K562 (cell line): ENCODE results near the gene TCP11. TPM values are rescaled to one million over a fixed set of nuclear protein-coding genes. Genes with fewer than 3 reads are reported as not detected.

Experiments
- ATAC-seq: fragments of 200-7000 bp; cut with Tn5 transposase; 3 replicates; pipeline ENCODE4 v1.9.1; 2020; ENCODE audit warnings: moderate library complexity
- BruUV-seq: library from RNA; stranded (reverse); fragments of 400-500 nt; replicated peaks from 2 replicates; lab custom pipeline; 2021; lab: Mats Ljungman, UMichigan
- CTCF ChIA-PET: fragments of 300-600 bp; formaldehyde crosslinking; extraction: SDS; loops from one replicate; lab custom pipeline; 2021; ENCODE audit warnings: low intra/inter-chr PET ratio; lab: Yijun Ruan, JAX
- POLR2A ChIA-PET: fragments of 300-600, 350-650 bp; sonication (Branson Sonifier 250); formaldehyde crosslinking; extraction: SDS; loops from one replicate; lab custom pipeline; 2021; ENCODE audit warnings: antibody characterized with exemption, inconsistent platforms; lab: Yijun Ruan, JAX
- DNase-seq, 4 experiments: peaks; one replicate each; pipeline versions ENCODE4 v3.0.0 to v3.0.0-alpha.2; 2011 to 2018; ENCODE audit warnings: low spot score in 3 of 4, mixed read lengths in 3 of 4; ENCODE audit errors: extremely low read depth in 1 of 4
- FAIRE-seq: peaks from 2 replicates; lab custom pipeline; 2011; peaks lifted over from hg19 to GRCh38; lab: Jason Lieb, UNC
- H2AFZ ChIP-seq: 2 replicates; pipeline ENCODE4 v1.6.0; 2011; ENCODE audit warnings: low read depth, low read length, control low read depth, inconsistent platforms
- H3K27ac ChIP-seq: fragments of 200-600 bp; 3 replicates; pipeline ENCODE4 v1.8.0; 2011; ENCODE audit warnings: low read depth, mild to moderate bottlenecking, control low read depth, inconsistent platforms, low read length, moderate library complexity, mixed read lengths; ENCODE audit errors: extremely low read depth
- H3K27me3 ChIP-seq, 2 experiments: fragments of 300-600 bp in 1 of 2; 2 replicates in 1 of 2; 3 replicates in 1 of 2; pipeline versions ENCODE4 v1.6.0 to v1.8.0; 2011; ENCODE audit warnings: inconsistent platforms in 2 of 2, low read length in 2 of 2, mild to moderate bottlenecking in 1 of 2, mixed read lengths in 1 of 2, moderate library complexity in 1 of 2; ENCODE audit not compliant: control insufficient read depth in 2 of 2, insufficient read depth in 2 of 2
- H3K36me3 ChIP-seq: fragments of 300-600 bp; 3 replicates; pipeline ENCODE4 v1.8.0; 2011; ENCODE audit warnings: mild to moderate bottlenecking, low read length, inconsistent platforms; ENCODE audit not compliant: control insufficient read depth, insufficient read depth
- H3K4me1 ChIP-seq, 2 experiments: fragments of 200-600 bp in 1 of 2; replicated peaks in 1 of 2; 2 replicates in 1 of 2; 3 replicates in 1 of 2; pipeline versions ENCODE4 v1.5.1 to v1.8.0; 2011; ENCODE audit warnings: inconsistent platforms in 2 of 2, low read length in 2 of 2, mild to moderate bottlenecking in 1 of 2, mixed read lengths in 1 of 2, moderate library complexity in 1 of 2; ENCODE audit not compliant: control insufficient read depth in 2 of 2, insufficient read depth in 2 of 2
- H3K4me2 ChIP-seq: 2 replicates; pipeline ENCODE4 v1.6.1; 2011; ENCODE audit warnings: low read length, control low read depth, inconsistent platforms, mixed read lengths; ENCODE audit not compliant: insufficient read depth
- H3K4me3 ChIP-seq: fragments of 200-600 bp; sonication (generic), shearing (Covaris generic); 2 replicates; pipeline ENCODE4 v1.5.1; 2016; ENCODE audit warnings: control low read depth, inconsistent platforms
- H3K79me2 ChIP-seq: fragments of 200-600 bp; 3 replicates; pipeline ENCODE4 v1.8.0; 2011; ENCODE audit warnings: low read length, inconsistent platforms; ENCODE audit not compliant: control insufficient read depth, insufficient read depth
- H3K9ac ChIP-seq, 2 experiments: 2 replicates each; pipeline versions ENCODE4 v1.6.0 to v1.6.1; 2011; ENCODE audit warnings: low read depth in 2 of 2, low read length in 2 of 2, control low read depth in 1 of 2, inconsistent platforms in 1 of 2, mild to moderate bottlenecking in 1 of 2, mixed read lengths in 1 of 2; ENCODE audit not compliant: insufficient read depth in 1 of 2
- H3K9me1 ChIP-seq: one replicate; pipeline ENCODE4 v1.6.0; 2011; ENCODE audit warnings: inconsistent platforms, mild to moderate bottlenecking, low read length, moderate library complexity; ENCODE audit not compliant: control insufficient read depth, insufficient read depth
- H3K9me3 ChIP-seq: replicated peaks from 2 replicates; pipeline ENCODE4 v1.5.1; 2011; ENCODE audit warnings: low read depth, low read length, inconsistent platforms; ENCODE audit not compliant: control insufficient read depth, insufficient read depth
- H4K20me1 ChIP-seq: replicated peaks from 2 replicates; pipeline ENCODE4 v1.6.1; 2011; ENCODE audit warnings: low read length, inconsistent platforms, mixed read lengths; ENCODE audit not compliant: control insufficient read depth, insufficient read depth
- ESRRA ChIP-seq: fragments of 450-650 bp; IDR thresholded peaks from 2 replicates; pipeline ENCODE4 v1.6.1; 2014; ENCODE audit warnings: low read depth, mild to moderate bottlenecking, moderate library complexity, borderline replicate concordance
- ETV6 ChIP-seq, 3 experiments: fragments of 150-350 bp in 1 of 3; sonication (generic) in 1 of 3; formaldehyde crosslinking in 1 of 3; IDR thresholded peaks; 2 replicates each; pipeline versions ENCODE4 v1.6.1 to v1.8.0; 2014 to 2022; ENCODE audit warnings: borderline replicate concordance in 2 of 3, low read depth in 2 of 3, antibody characterized with exemption in 1 of 3, low read length in 1 of 3, mild to moderate bottlenecking in 1 of 3, missing genetic modification reagents in 1 of 3
- EZH2 ChIP-seq: IDR thresholded peaks from 2 replicates; pipeline ENCODE4 v1.6.1; 2012; ENCODE audit warnings: low read depth, mild to moderate bottlenecking, inconsistent platforms, low read length, borderline replicate concordance
- NFE2 ChIP-seq: IDR thresholded peaks from 2 replicates; pipeline ENCODE4 v1.6.1; 2014; ENCODE audit warnings: antibody characterized with exemption, low read depth
- NFIX ChIP-seq: fragments of 250-450 bp; sonication (Bioruptor Pico); IDR thresholded peaks from 2 replicates; pipeline ENCODE4 v1.4.0; 2020; ENCODE audit warnings: low read depth, mild to moderate bottlenecking, moderate library complexity
- RCOR1 ChIP-seq, 2 experiments: IDR thresholded peaks; 2 replicates each; pipeline ENCODE4 v1.6.1; 2012; ENCODE audit warnings: low read depth in 2 of 2, low read length in 2 of 2, borderline replicate concordance in 1 of 2, improper control_type of control experiment in 1 of 2
- SMAD1 ChIP-seq: fragments of 150-350 bp; IDR thresholded peaks from 2 replicates; pipeline ENCODE4 v1.6.1; 2014; ENCODE audit warnings: low read length, low read depth; ENCODE audit not compliant: partially characterized antibody
- TCFL5 ChIP-seq: fragments of 250-450 bp; sonication (Bioruptor Pico); conservative IDR thresholded peaks from 2 replicates; pipeline ENCODE4 v1.6.1; 2021; ENCODE audit warnings: mild to moderate bottlenecking, moderate library complexity, matching md5 sums
- ZKSCAN1 ChIP-seq: fragments of 150-350 bp; IDR thresholded peaks from 2 replicates; pipeline ENCODE4 v1.6.1; 2016; ENCODE audit warnings: low read depth, low read length
- WGBS: fragments of 100-300 bp; shearing (Covaris generic); methylation state at CpG from one replicate; pipeline ENCODE4 v1.1.6; 2016; ENCODE audit warnings: low coverage, mixed read lengths; ENCODE audit not compliant: insufficient coverage; ENCODE audit errors: missing lambda C conversion rate; 5-methylcytosine and 5-hydroxymethylcytosine counted together
- in situ Hi-C: fragments of 300-500 bp; cut with MboI; formaldehyde crosslinking; loops from 4 replicates; pipeline ENCODE4 v1.15.0; 2018; ENCODE audit warnings: inconsistent platforms, mixed read lengths
- intact Hi-C: fragments of 100-400 bp; cut with micrococcal nuclease; formaldehyde crosslinking; loops from 2 replicates; pipeline ENCODE4 v1.14.2; 2022
- polyA plus RNA-seq, 8 experiments: library from polyadenylated mRNA; depleted of rRNA in 4 of 8; stranded (reverse) in 5 of 8; unstranded in 3 of 8; fragments of >200 nt; fragmentation: Nextera tagmentation in 2 of 8; fragmentation: Illumina TruSeq in 1 of 8; extraction: Ambion mirVana in 2 of 8; extraction: Trizol in 1 of 8; gene quantifications; 2 replicates each; pipeline versions ENCODE4 v1.2.1 to v1.2.3, GENCODE V29; 2011 to 2014; ENCODE audit warnings: inconsistent platforms in 1 of 8, missing spikeins in 1 of 8
- total RNA-seq, 7 experiments: library from RNA; depleted of rRNA in 6 of 7; stranded (reverse); fragments of >200 nt in 6 of 7; fragmentation: Illumina TruSeq in 2 of 7; extraction: Trizol in 2 of 7; gene quantifications; 2 replicates each; pipeline versions ENCODE4 v1.2.1 to v1.2.3, GENCODE V29; 2011 to 2021; ENCODE audit warnings: low replicate concordance in 1 of 7
- TF ChIP-seq, protein P1 (sequence below): sonication (generic); formaldehyde crosslinking; IDR thresholded peaks from 2 replicates; pipeline ENCODE4 v1.8.0; 2022; ENCODE audit warnings: mild to moderate bottlenecking, low read depth, missing genetic modification reagents
- TF ChIP-seq, protein P2 (sequence below): fragments of 250-450 bp; sonication (Bioruptor Pico); IDR thresholded peaks from 2 replicates; pipeline ENCODE4 v1.8.0; 2022; ENCODE audit warnings: inconsistent platforms, mild to moderate bottlenecking, moderate library complexity, borderline replicate concordance
- TF ChIP-seq, protein P3 (sequence below): fragments of 450-650 bp; formaldehyde crosslinking; IDR thresholded peaks from 2 replicates; pipeline ENCODE4 v1.4.0; 2022; ENCODE audit warnings: mild to moderate bottlenecking, moderate library complexity
- TF ChIP-seq, protein P4 (sequence below): sonication (generic); formaldehyde crosslinking; IDR thresholded peaks from 2 replicates; pipeline ENCODE4 v1.8.0; 2022; ENCODE audit warnings: missing genetic modification reagents, mild to moderate bottlenecking, borderline replicate concordance

Gene TCP11
- total and polyA plus RNA-seq, 9 of the 15 experiments (the other 6 are each of a cell fraction or from before 2014, with no cell fraction given), result not detected

DNA sequence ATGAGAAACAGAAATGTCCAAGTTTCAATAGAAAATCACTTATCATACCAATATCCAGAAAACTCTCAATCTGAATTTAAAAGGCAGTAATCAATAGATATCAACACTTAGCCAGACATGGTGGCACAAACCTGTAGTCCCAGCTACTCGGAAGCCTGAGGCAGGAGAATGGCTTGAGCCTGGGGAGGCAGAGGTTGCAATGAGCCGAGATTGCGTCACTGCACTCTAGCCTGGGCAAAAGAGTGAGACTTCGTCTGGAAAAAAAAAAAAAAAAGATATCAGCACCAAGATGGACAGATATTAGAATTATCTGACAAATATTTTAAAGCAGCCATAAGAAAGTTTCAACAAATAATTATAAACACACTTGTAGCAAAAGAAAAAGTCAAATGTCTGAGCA lies 47.0 kb downstream of the TCP11 start (continued):
- TF ChIP-seq ETV6 (IDR thresholded peaks at IDR 0.05; ENCODE audit: borderline replicate concordance in 1 of 2, low read depth in 2 of 2, low read length in 1 of 2), result no peak
- no peak for TF ChIP-seq ETV6 (CRISPR knock-in tag; IDR thresholded peaks at IDR 0.05; ENCODE audit: borderline replicate concordance)
- TF ChIP-seq, protein P1, sequence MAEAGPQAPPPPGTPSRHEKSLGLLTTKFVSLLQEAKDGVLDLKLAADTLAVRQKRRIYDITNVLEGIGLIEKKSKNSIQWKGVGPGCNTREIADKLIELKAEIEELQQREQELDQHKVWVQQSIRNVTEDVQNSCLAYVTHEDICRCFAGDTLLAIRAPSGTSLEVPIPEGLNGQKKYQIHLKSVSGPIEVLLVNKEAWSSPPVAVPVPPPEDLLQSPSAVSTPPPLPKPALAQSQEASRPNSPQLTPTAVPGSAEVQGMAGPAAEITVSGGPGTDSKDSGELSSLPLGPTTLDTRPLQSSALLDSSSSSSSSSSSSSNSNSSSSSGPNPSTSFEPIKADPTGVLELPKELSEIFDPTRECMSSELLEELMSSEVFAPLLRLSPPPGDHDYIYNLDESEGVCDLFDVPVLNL (CRISPR knock-in tag), result no peak
- no peak for TF ChIP-seq ZKSCAN1
- no peak for TF ChIP-seq NFE2
- TF ChIP-seq SMAD1, result no peak

DNA sequence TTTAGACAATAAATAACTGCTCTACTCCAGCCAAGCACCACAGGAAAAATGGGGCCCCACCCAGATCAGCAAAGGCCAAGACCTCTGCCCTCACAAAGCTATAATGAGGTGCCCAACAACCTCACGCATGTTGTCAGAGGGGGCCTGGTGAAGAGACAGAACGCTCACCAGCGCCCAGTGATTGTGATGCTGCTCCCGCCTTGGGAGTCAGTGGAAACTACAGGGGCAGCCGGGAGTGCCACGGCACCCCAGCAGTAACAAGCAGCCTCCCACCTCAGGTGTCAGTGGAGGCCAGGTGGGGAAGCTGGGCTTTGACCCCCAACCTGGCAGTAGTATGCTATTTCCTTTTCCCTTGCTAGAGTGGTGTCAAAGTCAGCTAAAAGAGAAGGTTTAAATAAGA lies 47.4 kb downstream of the TCP11 start:
- FAIRE-seq (no peak), ATAC-seq (no peak), DNase-seq (peak in 1 of 4 experiments; percentile 13)
- Histone ChIP-seq H2AFZ (no peak overlapping the region), H3K4me3 (no peak overlapping the region), H3K4me1 (no peaks in the 10 kb centered on the region), H3K79me2 (no peaks in the 10 kb centered on the region), H3K9me1 (no peaks in the 10 kb centered on the region), H3K27ac (no peak overlapping the region), H3K27me3 (peaks cover 0 to 6% of the 10 kb centered on the region in 2 experiments; a peak in 1 of 5 replicates), H3K4me2 (no peak overlapping the region), H3K36me3 (no peaks in the 10 kb centered on the region), H3K9ac (no peak overlapping the region), H4K20me1 (no peaks in the 10 kb centered on the region), H3K9me3 (no peaks in the 10 kb centered on the region)
- TF ChIP-seq EZH2 (no peak), TCFL5 (CRISPR knock-in tag) (no peak), NFIX (CRISPR knock-in tag) (no peak), ESRRA (no peak), RCOR1 (IDR thresholded peaks at IDR 0.05; ENCODE audit: borderline replicate concordance in 1 of 2, low read depth in 2 of 2, low read length in 2 of 2) (no peak)
- TF ChIP-seq, protein P2, sequence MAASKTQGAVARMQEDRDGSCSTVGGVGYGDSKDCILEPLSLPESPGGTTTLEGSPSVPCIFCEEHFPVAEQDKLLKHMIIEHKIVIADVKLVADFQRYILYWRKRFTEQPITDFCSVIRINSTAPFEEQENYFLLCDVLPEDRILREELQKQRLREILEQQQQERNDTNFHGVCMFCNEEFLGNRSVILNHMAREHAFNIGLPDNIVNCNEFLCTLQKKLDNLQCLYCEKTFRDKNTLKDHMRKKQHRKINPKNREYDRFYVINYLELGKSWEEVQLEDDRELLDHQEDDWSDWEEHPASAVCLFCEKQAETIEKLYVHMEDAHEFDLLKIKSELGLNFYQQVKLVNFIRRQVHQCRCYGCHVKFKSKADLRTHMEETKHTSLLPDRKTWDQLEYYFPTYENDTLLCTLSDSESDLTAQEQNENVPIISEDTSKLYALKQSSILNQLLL (CRISPR knock-in tag), result no peak
- TF ChIP-seq, protein P3, sequence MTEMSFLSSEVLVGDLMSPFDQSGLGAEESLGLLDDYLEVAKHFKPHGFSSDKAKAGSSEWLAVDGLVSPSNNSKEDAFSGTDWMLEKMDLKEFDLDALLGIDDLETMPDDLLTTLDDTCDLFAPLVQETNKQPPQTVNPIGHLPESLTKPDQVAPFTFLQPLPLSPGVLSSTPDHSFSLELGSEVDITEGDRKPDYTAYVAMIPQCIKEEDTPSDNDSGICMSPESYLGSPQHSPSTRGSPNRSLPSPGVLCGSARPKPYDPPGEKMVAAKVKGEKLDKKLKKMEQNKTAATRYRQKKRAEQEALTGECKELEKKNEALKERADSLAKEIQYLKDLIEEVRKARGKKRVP (CRISPR knock-in tag), result no peak
- TF ChIP-seq, protein P4, sequence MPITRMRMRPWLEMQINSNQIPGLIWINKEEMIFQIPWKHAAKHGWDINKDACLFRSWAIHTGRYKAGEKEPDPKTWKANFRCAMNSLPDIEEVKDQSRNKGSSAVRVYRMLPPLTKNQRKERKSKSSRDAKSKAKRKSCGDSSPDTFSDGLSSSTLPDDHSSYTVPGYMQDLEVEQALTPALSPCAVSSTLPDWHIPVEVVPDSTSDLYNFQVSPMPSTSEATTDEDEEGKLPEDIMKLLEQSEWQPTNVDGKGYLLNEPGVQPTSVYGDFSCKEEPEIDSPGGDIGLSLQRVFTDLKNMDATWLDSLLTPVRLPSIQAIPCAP (CRISPR knock-in tag), result no peak
- intact Hi-C loops (no loop called here), in situ Hi-C loops (no loop called here)
- POLR2A ChIA-PET, result interaction anchor here (0.8 to 1.1 kb wide), 2 partner anchors 33 to 114 kb away, joined by 3 read pairs; no protein-coding TSS in a partner anchor
- CTCF ChIA-PET, result no interaction called here
- WGBS, result 26% methylated on average over 6 of the region's 6 CpGs
- no TSS peak for BruUV-seq
